Activated CD4-positive, alpha-beta T cell treated with anti-CD3 and anti-CD28 coated beads, Interleukin-2, amount 50 U/mL, for 48 hours (primary cell): Measurements from ENCODE around the gene SMIM29.

Experiments used
- DNase-seq, 2 experiments: peaks; one replicate each; pipeline ENCODE4 v3.0.0-alpha.2; 2020

Gene SMIM29

DNA sequence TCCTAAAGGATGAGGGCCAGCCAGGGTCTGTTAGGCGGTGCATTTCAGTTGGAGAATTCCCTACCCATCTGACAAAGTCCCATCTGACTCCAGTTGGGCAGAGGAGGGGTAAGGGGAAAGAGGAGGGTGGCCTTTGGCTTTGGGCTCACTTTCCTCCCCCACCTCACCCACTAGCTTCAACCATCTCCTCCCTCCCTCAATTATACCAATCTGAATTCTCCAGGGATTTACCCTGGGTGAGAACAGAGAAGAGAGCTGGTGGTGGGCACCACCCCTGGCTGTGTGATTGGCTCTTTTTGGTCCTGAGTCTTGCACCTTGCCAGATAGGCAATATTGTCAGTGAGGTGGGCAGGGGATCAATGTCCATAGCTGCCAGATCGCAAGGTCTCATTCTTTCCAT, 8.9 kb downstream of the SMIM29 start:
- no peak for DNase-seq

DNA sequence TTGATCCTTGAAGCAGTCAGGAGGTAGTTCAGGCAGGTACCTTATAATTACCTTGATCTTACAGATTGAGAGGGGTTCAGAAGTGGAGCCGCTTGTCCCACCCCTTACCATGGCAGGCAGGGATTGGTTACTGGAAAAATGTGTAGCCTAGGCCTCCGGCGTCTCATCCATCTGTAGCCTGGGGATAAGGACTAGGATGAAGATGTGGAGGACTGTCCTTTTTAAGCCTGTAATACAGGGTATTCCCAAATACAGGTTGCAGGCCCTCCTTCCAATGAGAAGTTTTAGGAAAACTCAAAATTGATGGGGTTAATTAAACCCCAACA, 9.3 kb downstream of the SMIM29 start:
- no peak for DNase-seq

DNA sequence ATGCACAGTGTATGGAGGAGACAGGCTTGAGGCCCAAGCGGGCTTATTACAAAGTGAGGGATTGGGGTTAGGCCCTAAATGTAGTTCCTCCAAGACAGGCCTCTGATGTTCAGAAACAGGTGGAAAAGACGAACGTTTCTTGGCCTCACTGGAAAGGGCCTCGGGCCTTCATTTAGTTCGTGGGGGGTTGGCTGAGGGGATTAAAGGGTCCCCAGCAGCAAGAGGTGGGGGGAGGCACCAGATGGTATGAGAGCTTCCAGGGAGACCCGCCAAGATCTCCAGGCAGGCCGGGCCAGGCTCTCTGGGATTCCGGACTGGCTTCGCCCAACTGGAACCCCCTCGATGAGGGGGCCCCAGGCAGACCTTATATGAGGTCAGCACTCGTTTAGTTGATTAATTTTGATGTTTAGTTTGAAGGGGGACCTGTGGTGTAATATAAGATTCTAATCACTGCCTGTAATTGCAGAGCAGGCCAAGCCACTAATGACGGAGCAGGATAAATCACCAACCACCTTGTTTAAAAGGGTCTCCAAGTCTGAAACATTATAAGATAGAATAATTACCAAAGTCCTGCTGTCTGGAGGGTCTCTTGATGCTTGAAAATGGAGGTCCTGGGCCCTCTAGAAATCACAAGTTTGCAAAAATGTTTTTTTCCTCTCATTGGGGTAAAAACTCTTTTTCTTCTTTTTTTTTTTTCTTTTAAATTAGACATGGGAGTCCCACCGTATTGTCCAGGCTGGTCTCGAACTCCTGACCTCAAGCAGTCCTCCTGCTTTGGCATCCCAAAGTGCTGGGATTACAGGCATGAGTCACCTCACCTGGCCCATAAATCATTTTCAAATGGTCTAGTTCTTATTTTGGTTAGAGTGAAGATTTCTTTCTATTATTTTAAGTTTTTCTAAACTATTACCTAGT, 10.0 kb downstream of the SMIM29 start:
- no peak for DNase-seq

DNA sequence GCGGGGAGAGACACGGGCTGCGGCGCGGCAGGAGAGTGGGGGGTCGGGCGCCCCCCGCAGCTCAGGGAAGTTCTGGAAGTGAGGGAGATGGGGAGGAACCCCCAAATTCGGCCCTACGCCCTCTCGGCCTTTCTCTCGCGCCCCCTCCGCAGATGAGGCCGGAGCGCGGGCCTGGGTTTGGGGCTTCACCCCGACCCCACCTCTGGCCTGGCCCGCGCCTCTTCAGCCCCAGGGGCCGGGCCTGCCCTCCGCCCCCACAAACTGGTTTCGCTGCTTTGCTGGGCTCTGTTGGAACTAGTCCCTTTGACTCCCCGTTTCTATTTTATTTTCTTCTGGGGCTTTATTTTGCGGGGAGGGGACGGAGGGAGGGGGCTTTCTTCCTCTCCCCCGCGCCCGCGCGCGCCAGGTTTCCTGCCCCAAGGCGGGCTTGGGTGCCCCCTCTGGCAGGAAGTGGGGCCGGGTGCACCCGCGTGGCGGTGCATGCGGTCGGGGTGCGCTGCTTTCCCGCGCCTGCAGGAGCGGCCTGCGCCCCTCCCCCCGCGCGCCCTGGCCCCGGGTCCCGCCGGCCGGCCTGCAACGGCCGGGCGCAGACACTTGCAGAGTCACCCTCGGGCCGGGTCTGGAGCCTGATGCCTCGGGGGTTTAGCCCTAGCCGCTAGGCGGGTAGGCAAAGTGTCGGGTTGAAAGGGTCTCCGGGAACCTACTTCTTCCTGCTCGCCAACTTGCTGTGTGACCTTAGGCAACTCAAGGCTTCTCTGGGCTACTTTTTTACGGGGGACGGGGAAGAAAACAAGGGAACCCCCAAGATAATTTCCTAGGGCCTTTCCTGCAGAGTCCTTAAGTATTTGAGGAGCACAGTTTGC, 10.9 kb downstream of the SMIM29 start:
- DNase-seq, result peak; percentile 72 to 79

DNA sequence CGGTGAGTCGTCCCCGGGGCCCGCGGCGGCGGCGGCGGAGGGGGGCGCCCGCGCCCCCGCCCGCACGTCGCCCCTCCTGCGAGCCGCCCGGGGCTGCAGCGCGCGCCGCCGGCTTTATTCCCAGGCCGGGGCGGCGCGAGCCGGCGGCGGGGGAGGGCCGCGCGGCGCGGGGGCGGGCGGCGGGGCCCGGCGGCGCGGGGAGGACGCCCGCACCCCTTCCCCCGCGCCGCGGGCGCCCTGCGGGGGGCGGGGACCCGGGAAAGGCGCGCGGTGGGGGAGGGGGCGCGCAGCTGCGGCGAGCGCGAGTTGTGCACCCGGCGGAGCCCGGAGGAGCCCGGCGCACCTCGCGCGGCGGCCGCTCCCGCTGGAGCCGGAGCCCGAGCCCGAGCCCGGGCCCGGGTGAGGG, 11.5 kb downstream of the SMIM29 start:
- DNase-seq, result no peak

DNA sequence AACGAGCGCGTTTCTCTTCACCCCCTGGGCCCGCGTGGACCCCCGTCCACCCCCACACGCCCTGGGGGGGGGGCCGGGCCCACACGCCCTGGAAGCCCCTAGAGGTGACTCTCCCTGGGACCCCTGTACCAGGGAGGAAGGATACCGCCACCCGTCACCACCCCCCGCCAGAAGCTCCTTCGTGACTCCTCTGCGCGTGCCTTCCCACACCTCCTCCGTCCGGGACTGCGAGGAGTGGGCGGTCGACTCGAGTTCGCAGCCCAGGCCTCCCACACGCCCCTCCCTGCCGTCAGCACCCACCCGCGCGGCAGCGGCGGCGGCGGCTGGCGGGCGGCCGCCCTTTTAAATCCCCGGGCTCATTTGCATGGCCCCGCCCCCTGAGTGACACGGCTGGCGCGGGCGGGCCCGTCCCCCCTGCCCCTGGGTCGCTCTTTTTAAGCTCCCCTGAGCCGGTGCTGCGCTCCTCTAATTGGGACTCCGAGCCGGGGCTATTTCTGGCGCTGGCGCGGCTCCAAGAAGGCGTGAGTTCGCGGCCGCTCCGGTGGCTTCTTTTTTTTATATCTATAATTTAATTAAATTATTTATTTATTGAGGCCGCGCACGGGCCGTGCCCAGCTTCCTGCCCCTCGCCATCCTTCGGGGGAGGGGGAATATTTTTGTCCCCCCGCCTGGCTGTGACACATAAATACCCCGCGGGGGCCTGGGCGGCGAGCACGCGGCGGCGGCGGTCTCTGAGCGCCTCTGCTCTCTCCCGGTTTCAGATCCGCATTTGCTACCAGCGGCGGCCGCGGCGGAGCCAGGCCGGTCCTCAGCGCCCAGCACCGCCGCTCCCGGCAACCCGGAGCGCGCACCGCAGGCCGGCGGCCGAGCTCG, 12.1 kb downstream of the SMIM29 start, which contains the start of gene HMGA1:
HMGA1 (plus strand) TSS at position 431 of the 873 bp plus-strand sequence. CDS start 3,908 bp downstream, outside the sequence.
- peak; percentile 90 for DNase-seq

DNA sequence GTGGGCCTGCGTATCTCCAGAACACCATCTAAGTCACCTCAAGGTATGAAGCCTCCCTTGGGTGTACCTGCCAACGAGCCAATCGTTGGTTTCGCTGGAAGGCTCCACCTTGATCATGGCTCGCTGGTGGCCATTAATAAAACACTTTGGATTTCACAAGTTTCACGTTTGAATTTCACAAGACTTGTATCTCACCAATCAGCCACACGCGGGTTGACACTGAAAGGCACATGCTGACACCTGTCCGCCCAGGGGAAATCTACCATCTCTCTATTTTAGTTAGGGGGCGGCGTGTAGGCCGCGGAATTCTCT, 12.7 kb downstream of the SMIM29 start:
- peak; percentile 42 to 56 for DNase-seq

DNA sequence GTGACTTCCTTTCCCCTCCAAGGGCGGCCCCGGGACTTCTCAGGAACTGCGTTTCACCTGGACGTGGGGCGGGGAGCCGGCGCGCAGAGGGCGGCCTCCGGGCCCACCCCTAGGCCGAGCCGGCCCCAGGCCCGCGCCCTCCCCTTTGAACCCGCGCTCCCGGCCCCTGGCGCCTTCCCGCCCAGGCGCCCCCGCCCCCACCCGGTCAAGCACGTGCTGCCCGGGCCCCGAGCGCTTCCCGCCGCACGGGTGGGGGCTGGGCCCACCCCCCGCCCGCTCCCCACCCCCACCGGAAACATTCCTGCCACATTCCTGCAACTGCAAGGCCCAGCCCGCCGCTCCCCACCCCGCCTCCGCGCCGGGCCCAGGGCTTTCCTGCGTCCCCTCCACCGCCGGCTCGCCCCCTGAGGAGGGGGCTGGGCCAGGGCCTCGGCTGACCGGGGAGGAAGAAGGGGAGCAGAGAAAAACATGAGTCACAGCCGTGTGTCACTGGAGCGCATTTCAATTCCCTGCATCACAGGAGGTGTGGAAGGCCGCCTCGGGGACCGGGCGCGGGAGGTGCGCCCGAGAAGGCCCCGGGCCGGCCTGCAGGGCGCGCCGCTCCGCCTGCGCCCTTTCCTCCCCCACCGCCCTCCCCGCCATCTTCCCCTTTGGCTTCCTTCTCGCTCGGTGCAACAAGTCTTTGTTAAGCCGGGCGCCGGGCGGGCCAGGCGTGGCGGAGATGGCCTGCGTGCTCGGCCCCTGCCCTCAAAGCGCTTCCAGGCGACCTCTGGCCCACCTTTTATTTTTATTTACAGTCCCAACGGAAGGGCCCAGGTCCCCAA, 13.3 kb downstream of the SMIM29 start:
- DNase-seq, result peak; percentile 66 to 75

DNA sequence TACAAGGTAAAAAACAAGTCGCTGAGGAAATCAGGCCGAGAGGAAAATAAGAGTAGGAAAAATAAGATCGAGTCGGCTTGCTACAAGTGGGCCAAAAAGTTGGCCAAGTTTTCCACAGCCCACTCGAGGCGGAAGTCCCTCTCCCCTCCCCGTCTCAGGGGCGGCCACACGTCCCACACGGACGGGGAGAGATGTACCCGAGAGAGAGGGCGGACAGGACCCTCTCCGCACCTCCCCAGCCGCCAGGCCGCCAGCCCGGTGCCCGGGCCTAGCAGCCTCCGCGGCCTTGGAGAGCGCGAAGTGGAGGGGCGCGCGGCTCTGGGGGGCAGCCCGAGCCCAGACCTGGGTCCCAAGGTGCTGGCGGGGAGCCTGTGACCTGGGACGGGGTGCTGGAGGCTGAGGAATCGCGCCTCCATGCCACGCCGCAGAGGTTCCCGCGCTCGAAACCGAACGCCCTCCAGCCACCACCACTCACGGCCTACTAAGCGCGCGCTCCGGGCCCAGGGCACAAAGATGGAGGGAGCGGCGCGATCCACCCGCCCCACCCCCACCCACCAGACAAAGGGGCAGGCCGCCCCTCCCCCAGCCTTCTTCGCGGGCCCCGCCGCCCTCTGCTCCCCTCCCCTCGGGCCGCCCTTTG, 14.0 kb downstream of the SMIM29 start:
- DNase-seq, result no peak

DNA sequence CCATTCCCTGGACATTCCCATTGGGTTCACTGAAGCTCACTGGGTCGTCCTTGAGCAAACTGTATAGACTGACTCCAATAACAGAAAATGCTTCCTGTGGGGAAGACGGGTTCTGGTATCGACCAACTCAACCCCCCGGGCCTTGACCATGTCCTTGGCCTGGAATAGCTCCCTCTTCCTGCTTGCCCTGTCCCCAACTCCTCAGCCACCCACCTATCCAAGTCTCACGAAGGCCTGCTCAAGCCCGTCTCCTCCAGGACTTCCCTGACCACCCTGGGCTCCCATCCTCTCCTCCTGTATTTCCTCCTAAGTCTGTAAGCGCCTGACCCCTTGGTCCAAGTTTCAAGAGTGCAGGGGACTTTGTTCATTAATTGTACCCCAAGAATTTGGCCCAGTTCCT, 14.9 kb downstream of the SMIM29 start:
- DNase-seq, result no peak

DNA sequence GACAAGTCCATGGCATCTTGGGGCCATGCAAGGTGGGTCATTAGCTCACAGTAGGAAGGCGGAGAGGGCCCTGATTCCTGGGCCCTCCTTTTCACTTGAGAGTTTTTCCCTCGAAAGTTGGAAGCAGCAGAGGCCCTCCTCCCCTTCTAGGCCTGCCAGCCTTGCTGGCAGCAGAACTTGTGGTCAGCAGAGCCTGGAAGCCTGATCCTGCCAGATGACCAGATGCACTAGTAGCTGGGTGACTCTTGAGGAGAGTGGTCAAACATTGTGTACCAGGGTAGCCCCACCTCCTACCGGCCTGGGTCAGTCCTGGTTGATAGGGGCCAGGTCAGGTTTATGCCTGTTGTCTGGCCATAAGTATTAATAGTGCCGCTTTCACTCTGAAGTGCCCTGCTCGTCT, 15.9 kb downstream of the SMIM29 start:
- no peak for DNase-seq

DNA sequence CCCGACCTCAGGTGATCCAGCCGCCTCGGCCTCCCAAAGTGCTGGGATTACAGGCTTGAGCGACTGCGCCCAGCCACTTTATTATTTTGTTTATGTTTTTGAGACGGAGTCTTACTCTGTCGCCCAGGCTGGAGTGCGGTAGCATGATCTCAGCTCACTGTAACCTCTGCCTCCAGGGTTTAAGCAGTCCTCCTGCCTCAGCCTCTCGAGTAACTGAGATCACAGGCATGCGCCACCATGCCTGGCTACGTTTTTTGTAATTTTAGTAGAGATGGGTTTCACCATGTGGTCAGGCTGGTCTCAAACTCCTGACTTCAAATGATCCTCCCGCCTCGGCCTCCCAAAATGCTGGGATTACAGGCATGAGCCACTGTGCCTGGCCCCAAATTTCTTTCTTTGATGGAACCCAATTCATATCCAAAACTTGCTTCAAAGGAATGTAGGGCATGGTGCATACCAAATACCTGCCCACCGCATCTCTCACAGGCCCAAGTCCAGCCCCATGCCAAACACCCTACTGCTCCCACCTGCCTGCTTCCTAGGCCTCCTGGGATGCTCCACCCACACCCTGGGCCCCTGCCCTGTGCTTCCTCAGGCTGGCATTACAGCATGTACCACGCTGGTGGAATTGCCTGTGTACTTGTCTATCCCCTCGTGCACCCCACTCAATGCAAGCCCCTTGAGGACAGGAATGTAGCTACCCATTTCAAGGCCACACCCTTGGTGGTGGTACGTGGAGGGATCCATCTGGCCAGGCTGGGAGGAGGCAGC, 17.1 kb downstream of the SMIM29 start:
- no peak for DNase-seq

DNA sequence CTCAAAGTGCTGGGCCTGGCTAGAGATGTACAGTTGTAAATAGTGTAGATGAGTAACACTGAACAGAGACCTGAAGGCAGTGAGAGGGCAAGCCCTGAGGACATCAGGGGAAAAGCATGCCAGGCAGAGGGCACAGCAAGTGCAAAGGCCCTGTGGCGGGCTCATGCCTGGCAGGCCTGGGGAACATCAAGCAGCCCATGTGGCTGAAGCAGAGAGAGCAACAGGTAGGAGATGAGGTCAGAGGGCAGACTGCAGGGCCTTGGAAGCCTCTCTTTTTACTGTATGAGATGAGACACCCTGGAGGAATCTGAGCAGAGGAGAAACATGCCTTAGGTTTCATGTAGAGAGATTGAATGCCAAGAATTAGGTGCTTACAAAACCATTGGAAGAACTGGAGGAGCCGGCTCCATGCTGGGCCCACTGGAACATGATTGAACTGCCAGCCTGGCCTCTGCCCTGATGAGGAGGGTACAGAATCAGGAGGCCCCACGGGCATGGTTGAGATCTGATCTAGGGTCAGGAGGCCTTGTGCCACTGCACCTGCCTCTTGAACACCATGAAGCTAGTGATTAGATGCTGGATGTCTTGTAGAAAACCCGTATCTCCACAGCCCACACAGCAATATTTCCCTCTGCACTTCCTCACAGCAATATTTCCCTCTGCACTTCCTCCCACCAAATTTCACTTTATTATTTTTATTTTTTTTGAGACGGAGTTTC, 18.0 kb downstream of the SMIM29 start:
- DNase-seq, result no peak

DNA sequence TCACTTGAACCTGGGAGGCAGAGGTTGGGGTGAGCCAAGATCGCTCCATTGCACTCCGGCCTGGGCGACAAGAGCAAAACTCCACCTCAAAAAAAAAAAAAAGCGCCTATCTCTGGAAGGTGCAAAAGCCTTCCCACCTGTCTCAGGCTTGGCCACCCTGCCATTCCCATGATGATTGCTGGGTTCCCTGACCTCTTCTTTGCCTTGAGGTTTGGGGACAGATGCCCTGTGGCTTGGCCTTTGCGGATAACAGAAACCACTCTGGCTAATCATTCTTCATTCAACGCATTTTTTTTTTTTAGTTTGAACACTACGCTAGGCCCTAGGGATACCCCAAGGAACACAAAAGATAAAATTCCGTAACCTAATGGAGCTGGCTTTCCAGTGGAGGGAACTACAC, 18.9 kb downstream of the SMIM29 start:
- no peak for DNase-seq

DNA sequence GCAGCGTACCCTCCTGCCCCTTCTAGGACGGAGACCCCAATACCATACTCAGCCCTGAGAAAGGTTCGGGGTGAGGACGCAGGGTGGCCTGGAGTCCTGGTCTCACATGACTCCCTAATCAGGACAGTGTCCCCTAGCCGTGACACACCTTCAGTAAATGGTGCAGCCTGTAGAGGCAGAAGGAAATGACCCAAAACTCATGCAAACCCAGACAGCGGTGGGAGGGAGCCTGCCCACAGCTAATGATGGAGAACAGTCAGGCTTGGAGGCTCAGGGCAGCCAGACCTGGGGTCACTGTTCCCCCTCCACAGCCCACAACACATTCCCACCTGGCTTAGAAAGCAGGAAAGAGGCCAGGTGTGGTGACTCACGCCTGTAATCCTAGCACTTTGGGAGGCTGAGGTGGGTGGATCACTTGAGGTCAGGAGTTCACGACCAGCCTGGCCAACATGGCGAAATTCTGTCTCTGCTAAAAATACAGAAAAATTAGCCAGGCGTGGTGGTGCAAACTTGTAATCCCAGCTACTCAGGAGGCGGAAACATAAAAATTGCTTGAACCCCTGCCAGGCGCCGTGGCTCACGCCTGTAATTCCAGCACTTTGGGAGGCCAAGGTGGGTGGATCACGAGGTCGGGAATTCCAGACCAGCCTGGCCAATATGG, 20.9 kb downstream of the SMIM29 start:
- DNase-seq, result no peak

DNA sequence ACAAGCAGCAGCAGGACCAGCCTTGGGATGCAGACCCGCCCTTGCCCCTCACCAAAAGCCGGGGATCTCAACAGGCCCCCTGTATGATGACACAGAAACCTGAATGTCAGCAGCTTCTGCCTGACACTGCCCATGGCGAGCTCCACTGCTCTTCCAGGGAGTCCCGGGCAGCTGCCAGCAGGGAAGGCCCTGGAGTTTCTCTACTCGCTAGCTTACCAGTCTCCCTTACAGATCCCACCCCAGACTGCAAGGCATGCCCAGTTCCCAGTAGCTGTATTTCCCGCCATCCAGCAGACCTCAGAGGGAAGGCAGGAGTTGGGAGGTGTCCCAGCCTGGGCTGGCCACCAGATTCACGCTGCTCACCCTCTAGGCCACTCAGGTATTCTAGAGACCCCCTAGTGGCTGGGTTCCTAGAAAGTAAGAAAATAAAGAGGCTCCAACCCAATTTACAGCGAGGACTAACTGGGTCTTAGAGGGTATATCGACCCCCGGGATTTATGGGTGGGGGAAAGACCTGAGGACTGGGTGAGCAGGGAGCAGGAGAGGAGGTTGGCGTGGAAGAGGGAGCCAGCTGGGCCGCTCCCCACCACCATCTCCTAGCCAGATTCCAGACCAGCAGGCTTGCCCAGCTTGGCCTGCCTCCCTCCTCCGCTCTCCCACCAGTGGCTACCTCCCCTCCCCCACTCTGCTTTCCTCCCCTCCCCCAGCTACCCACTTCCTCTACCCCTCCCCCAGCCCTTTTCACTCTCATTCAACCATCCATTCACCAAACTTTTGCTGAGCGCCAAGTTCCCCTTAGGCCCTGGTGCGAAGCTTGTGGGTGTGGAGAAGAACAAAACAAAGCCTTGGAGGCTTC, 21.8 kb downstream of the SMIM29 start:
- DNase-seq, result no peak

DNA sequence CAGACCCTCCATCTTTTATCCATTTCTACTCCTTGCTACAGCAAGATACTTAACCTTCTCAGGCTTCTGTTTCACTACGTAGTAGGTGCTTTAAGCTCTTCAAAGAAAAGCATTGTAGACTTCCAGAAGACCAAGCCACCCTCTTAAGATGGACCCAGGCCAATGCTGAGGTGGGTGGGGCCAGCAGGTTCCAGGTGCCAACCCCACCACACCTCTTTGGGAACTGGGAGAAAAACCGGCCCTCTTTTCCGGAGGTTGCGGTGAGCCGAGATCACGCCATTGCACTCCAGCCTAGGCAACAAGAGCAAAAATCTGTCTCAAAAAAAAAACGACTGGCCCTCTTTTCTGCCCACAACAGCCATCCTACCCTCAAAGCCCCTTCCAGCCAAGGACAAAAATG, 22.7 kb downstream of the SMIM29 start:
- no peak for DNase-seq

DNA sequence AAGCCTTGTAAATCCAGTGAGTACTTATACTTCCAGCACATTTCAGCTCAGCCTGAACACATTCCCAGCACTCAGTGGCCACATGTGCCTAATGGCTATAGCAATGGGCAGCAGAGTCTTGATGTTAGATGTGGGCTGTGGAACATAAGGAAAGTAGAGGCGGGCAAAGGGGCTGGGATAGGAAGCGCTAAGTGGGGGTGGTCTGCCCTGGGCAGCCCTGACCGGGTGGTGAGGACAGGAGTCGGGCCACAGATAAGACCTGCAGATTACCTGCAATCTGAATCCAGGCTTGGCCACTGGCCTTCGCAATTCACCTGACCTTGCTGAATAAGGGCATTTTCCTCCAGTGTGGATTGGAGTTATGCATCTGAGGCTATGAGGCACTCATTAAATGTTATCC, 23.3 kb downstream of the SMIM29 start:
- DNase-seq, result no peak
